K562 (cell line): Measurements from ENCODE around the gene OSCP1. TPM values are rescaled to one million over a fixed set of nuclear protein-coding genes. Genes with fewer than 3 reads are reported as not detected.

Source experiments
- ATAC-seq: fragments of 200-7000 bp; cut with Tn5 transposase; 3 replicates; pipeline ENCODE4 v1.9.1; 2020; ENCODE audit warnings: moderate library complexity
- BruUV-seq: library from RNA; stranded (reverse); fragments of 400-500 nt; replicated peaks from 2 replicates; lab custom pipeline; 2021; lab: Mats Ljungman, UMichigan
- CTCF ChIA-PET: fragments of 300-600 bp; formaldehyde crosslinking; extraction: SDS; loops from one replicate; lab custom pipeline; 2021; ENCODE audit warnings: low intra/inter-chr PET ratio; lab: Yijun Ruan, JAX
- POLR2A ChIA-PET: fragments of 300-600, 350-650 bp; sonication (Branson Sonifier 250); formaldehyde crosslinking; extraction: SDS; loops from one replicate; lab custom pipeline; 2021; ENCODE audit warnings: antibody characterized with exemption, inconsistent platforms; lab: Yijun Ruan, JAX
- DNase-seq, 4 experiments: peaks; one replicate each; pipeline versions ENCODE4 v3.0.0 to v3.0.0-alpha.2; 2011 to 2018; ENCODE audit warnings: low spot score in 3 of 4, mixed read lengths in 3 of 4; ENCODE audit errors: extremely low read depth in 1 of 4
- FAIRE-seq: peaks from 2 replicates; lab custom pipeline; 2011; peaks lifted over from hg19 to GRCh38; lab: Jason Lieb, UNC
- H2AFZ ChIP-seq: 2 replicates; pipeline ENCODE4 v1.6.0; 2011; ENCODE audit warnings: low read depth, low read length, control low read depth, inconsistent platforms
- H3K27ac ChIP-seq: fragments of 200-600 bp; 3 replicates; pipeline ENCODE4 v1.8.0; 2011; ENCODE audit warnings: low read depth, mild to moderate bottlenecking, control low read depth, inconsistent platforms, low read length, moderate library complexity, mixed read lengths; ENCODE audit errors: extremely low read depth
- H3K27me3 ChIP-seq, 2 experiments: fragments of 300-600 bp in 1 of 2; 2 replicates in 1 of 2; 3 replicates in 1 of 2; pipeline versions ENCODE4 v1.6.0 to v1.8.0; 2011; ENCODE audit warnings: inconsistent platforms in 2 of 2, low read length in 2 of 2, mild to moderate bottlenecking in 1 of 2, mixed read lengths in 1 of 2, moderate library complexity in 1 of 2; ENCODE audit not compliant: control insufficient read depth in 2 of 2, insufficient read depth in 2 of 2
- H3K36me3 ChIP-seq: fragments of 300-600 bp; 3 replicates; pipeline ENCODE4 v1.8.0; 2011; ENCODE audit warnings: mild to moderate bottlenecking, low read length, inconsistent platforms; ENCODE audit not compliant: control insufficient read depth, insufficient read depth
- H3K4me1 ChIP-seq, 2 experiments: fragments of 200-600 bp in 1 of 2; replicated peaks in 1 of 2; 2 replicates in 1 of 2; 3 replicates in 1 of 2; pipeline versions ENCODE4 v1.5.1 to v1.8.0; 2011; ENCODE audit warnings: inconsistent platforms in 2 of 2, low read length in 2 of 2, mild to moderate bottlenecking in 1 of 2, mixed read lengths in 1 of 2, moderate library complexity in 1 of 2; ENCODE audit not compliant: control insufficient read depth in 2 of 2, insufficient read depth in 2 of 2
- H3K4me2 ChIP-seq: 2 replicates; pipeline ENCODE4 v1.6.1; 2011; ENCODE audit warnings: low read length, control low read depth, inconsistent platforms, mixed read lengths; ENCODE audit not compliant: insufficient read depth
- H3K4me3 ChIP-seq: fragments of 200-600 bp; sonication (generic), shearing (Covaris generic); 2 replicates; pipeline ENCODE4 v1.5.1; 2016; ENCODE audit warnings: control low read depth, inconsistent platforms
- H3K79me2 ChIP-seq: fragments of 200-600 bp; 3 replicates; pipeline ENCODE4 v1.8.0; 2011; ENCODE audit warnings: low read length, inconsistent platforms; ENCODE audit not compliant: control insufficient read depth, insufficient read depth
- H3K9ac ChIP-seq, 2 experiments: 2 replicates each; pipeline versions ENCODE4 v1.6.0 to v1.6.1; 2011; ENCODE audit warnings: low read depth in 2 of 2, low read length in 2 of 2, control low read depth in 1 of 2, inconsistent platforms in 1 of 2, mild to moderate bottlenecking in 1 of 2, mixed read lengths in 1 of 2; ENCODE audit not compliant: insufficient read depth in 1 of 2
- H3K9me1 ChIP-seq: one replicate; pipeline ENCODE4 v1.6.0; 2011; ENCODE audit warnings: inconsistent platforms, mild to moderate bottlenecking, low read length, moderate library complexity; ENCODE audit not compliant: control insufficient read depth, insufficient read depth
- H3K9me3 ChIP-seq: replicated peaks from 2 replicates; pipeline ENCODE4 v1.5.1; 2011; ENCODE audit warnings: low read depth, low read length, inconsistent platforms; ENCODE audit not compliant: control insufficient read depth, insufficient read depth
- H4K20me1 ChIP-seq: replicated peaks from 2 replicates; pipeline ENCODE4 v1.6.1; 2011; ENCODE audit warnings: low read length, inconsistent platforms, mixed read lengths; ENCODE audit not compliant: control insufficient read depth, insufficient read depth
- FOSL1 ChIP-seq: fragments of 200-800 bp; sonication (Bioruptor generic); conservative IDR thresholded peaks from 2 replicates; pipeline ENCODE4 v1.6.1; 2016; ENCODE audit warnings: missing genetic modification characterization, missing compliant biosample characterization
- TBL1XR1 ChIP-seq, 2 experiments: IDR thresholded peaks; 2 replicates each; pipeline ENCODE4 v1.6.1; 2012; ENCODE audit warnings: improper control_type of control experiment in 2 of 2, low read length in 2 of 2, mild to moderate bottlenecking in 1 of 2
- TRIM24 ChIP-seq, 2 experiments: fragments of 450-650 bp; IDR thresholded peaks; 2 replicates each; pipeline ENCODE4 v1.6.1; 2016
- WGBS: fragments of 100-300 bp; shearing (Covaris generic); methylation state at CpG from one replicate; pipeline ENCODE4 v1.1.6; 2016; ENCODE audit warnings: low coverage, mixed read lengths; ENCODE audit not compliant: insufficient coverage; ENCODE audit errors: missing lambda C conversion rate; 5-methylcytosine and 5-hydroxymethylcytosine counted together
- in situ Hi-C: fragments of 300-500 bp; cut with MboI; formaldehyde crosslinking; loops from 4 replicates; pipeline ENCODE4 v1.15.0; 2018; ENCODE audit warnings: inconsistent platforms, mixed read lengths
- intact Hi-C: fragments of 100-400 bp; cut with micrococcal nuclease; formaldehyde crosslinking; loops from 2 replicates; pipeline ENCODE4 v1.14.2; 2022
- polyA plus RNA-seq, 8 experiments: library from polyadenylated mRNA; depleted of rRNA in 4 of 8; stranded (reverse) in 5 of 8; unstranded in 3 of 8; fragments of >200 nt; fragmentation: Nextera tagmentation in 2 of 8; fragmentation: Illumina TruSeq in 1 of 8; extraction: Ambion mirVana in 2 of 8; extraction: Trizol in 1 of 8; gene quantifications; 2 replicates each; pipeline versions ENCODE4 v1.2.1 to v1.2.3, GENCODE V29; 2011 to 2014; ENCODE audit warnings: inconsistent platforms in 1 of 8, missing spikeins in 1 of 8
- total RNA-seq, 7 experiments: library from RNA; depleted of rRNA in 6 of 7; stranded (reverse); fragments of >200 nt in 6 of 7; fragmentation: Illumina TruSeq in 2 of 7; extraction: Trizol in 2 of 7; gene quantifications; 2 replicates each; pipeline versions ENCODE4 v1.2.1 to v1.2.3, GENCODE V29; 2011 to 2021; ENCODE audit warnings: low replicate concordance in 1 of 7
- TF ChIP-seq, protein P1 (sequence below): IDR thresholded peaks from 3 replicates; pipeline ENCODE4 v1.6.1; 2011; ENCODE audit warnings: borderline replicate concordance, mild to moderate bottlenecking, moderate library complexity; ENCODE audit not compliant: insufficient read length; ENCODE audit errors: extremely low read depth
- TF ChIP-seq, protein P2 (sequence below): sonication (generic); formaldehyde crosslinking; IDR thresholded peaks from 2 replicates; pipeline ENCODE4 v1.8.0; 2023; ENCODE audit warnings: mild to moderate bottlenecking, missing genetic modification reagents
- TF ChIP-seq, protein P3 (sequence below), 2 experiments: fragments of 450-650 bp in 1 of 2; sonication (generic) in 1 of 2; formaldehyde crosslinking in 1 of 2; IDR thresholded peaks in 1 of 2; conservative IDR thresholded peaks in 1 of 2; 2 replicates each; pipeline versions ENCODE4 v1.6.1 to v1.8.1; 2016 to 2023; ENCODE audit warnings: mild to moderate bottlenecking in 2 of 2, moderate library complexity in 2 of 2, inconsistent platforms in 1 of 2, missing genetic modification reagents in 1 of 2

Gene OSCP1
- total and polyA plus RNA-seq, 9 of the 15 experiments (the other 6 are each of a cell fraction or from before 2014, with no cell fraction given) = 0.15 to 0.40 (median 0.33) TPM; not detected in 5

DNA sequence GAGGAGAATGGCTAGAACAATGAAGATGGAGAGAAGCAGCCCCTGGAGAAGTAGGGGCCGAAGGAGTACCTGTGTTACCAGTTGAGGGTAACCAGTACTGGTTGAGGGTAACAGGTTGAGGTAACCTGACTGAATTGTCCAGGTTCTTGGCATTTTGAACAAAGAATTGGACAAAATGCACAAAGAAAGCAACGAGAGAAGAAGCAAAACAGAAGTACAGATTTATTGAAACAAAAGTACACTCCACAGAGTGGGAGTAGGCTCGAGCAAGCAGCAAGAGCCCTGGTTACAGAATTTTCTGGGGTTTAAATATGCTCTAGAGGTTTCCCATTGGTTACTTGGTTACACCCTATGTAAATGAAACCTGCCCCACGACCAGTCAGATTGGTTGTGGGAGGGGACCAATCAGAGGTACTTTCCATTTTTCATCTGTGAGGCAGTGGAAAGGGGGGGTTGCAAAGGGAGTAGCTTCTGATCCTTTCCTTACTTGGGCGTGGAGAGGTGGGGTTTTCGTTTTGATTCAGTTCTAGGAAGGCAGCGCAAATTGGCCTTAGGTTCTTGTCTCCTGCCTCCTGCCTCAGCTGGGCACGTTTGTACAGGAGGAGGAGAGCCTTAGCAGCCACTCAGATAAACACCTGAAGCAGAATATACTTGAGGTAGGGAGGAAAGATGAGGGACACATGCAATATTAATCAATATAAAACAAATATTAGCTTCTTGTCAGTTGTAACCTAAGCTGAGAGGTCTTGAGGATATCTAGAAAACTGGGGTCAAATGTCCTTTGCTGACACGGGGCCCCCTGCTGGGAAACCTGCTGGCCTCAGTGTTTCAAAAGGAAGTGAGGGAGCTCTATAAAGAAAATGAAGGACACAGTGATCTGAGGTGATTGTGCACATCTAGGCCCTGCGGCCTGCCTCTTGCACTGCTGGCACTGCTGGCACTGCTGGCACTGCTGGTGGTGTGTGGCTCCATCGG lies 38.3 kb downstream of the OSCP1 start (continued):
- no peak for TF ChIP-seq TBL1XR1 (IDR thresholded peaks at IDR 0.05; ENCODE audit: low read length in 2 of 2)
- TF ChIP-seq, protein P1, sequence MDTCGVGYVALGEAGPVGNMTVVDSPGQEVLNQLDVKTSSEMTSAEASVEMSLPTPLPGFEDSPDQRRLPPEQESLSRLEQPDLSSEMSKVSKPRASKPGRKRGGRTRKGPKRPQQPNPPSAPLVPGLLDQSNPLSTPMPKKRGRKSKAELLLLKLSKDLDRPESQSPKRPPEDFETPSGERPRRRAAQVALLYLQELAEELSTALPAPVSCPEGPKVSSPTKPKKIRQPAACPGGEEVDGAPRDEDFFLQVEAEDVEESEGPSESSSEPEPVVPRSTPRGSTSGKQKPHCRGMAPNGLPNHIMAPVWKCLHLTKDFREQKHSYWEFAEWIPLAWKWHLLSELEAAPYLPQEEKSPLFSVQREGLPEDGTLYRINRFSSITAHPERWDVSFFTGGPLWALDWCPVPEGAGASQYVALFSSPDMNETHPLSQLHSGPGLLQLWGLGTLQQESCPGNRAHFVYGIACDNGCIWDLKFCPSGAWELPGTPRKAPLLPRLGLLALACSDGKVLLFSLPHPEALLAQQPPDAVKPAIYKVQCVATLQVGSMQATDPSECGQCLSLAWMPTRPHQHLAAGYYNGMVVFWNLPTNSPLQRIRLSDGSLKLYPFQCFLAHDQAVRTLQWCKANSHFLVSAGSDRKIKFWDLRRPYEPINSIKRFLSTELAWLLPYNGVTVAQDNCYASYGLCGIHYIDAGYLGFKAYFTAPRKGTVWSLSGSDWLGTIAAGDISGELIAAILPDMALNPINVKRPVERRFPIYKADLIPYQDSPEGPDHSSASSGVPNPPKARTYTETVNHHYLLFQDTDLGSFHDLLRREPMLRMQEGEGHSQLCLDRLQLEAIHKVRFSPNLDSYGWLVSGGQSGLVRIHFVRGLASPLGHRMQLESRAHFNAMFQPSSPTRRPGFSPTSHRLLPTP = no peak
- TF ChIP-seq TRIM24 (IDR thresholded peaks at IDR 0.05) = no peak

DNA sequence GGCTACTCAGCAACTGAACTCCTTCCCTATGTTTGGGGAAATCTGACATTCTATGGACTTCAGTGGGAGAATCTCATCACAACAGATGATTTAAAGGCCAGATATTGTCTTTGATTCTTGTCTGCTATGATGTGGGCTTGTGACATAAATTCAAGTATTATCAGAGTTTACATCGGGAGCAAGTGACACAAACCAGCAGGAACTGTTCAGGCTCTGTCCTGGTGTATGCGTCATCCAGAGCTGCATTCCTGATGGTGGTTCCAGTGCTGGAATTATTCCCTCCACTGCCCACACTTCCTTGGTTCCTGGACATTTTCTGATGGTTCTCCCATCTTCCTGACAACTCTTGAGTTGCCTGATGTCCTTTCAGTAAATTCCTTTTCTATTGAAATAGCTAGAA lies 41.8 kb downstream of the OSCP1 start:
- Histone ChIP-seq H3K27ac (no peak overlapping the region), H3K4me3 (no peak overlapping the region), H3K9me3 (0 out of 2 replicates have a peak, but pooled peaks cover 4% of the 10 kb centered on the region), H4K20me1 (no peaks in the 10 kb centered on the region), H3K4me2 (no peak overlapping the region), H3K4me1 (peaks cover 7 to 8% of the 10 kb centered on the region in 2 experiments; a peak in 3 of 5 replicates), H3K36me3 (peaks cover 7% of the 10 kb centered on the region; the same call in 1 of the 3 replicates), H3K9me1 (no peaks in the 10 kb centered on the region), H2AFZ (0 out of 2 replicates have a peak overlapping the region, but pooled peaks have one; percentile 15), H3K27me3 (no peaks in the 10 kb centered on the region), H3K9ac (no peak overlapping the region), H3K79me2 (no peaks in the 10 kb centered on the region)
- intact Hi-C loops = no loop called here
- POLR2A ChIA-PET = interaction anchor here (0.7 to 2.5 kb wide), 3 partner anchors 10 to 273 kb away, joined by 3 to 23 read pairs (median 10); partner anchors contain the start of gene LSM10
- FAIRE-seq (no peak), DNase-seq (no peak), ATAC-seq (no peak)
- in situ Hi-C loops = no loop called here
- CTCF ChIA-PET = interaction anchor here (0.7 kb wide), 1 partner anchor 13 kb away, joined by 3 read pairs; no protein-coding TSS in a partner anchor
- WGBS = 40% methylated on average over 2 of the region's 2 CpGs
- TF ChIP-seq, protein P2, sequence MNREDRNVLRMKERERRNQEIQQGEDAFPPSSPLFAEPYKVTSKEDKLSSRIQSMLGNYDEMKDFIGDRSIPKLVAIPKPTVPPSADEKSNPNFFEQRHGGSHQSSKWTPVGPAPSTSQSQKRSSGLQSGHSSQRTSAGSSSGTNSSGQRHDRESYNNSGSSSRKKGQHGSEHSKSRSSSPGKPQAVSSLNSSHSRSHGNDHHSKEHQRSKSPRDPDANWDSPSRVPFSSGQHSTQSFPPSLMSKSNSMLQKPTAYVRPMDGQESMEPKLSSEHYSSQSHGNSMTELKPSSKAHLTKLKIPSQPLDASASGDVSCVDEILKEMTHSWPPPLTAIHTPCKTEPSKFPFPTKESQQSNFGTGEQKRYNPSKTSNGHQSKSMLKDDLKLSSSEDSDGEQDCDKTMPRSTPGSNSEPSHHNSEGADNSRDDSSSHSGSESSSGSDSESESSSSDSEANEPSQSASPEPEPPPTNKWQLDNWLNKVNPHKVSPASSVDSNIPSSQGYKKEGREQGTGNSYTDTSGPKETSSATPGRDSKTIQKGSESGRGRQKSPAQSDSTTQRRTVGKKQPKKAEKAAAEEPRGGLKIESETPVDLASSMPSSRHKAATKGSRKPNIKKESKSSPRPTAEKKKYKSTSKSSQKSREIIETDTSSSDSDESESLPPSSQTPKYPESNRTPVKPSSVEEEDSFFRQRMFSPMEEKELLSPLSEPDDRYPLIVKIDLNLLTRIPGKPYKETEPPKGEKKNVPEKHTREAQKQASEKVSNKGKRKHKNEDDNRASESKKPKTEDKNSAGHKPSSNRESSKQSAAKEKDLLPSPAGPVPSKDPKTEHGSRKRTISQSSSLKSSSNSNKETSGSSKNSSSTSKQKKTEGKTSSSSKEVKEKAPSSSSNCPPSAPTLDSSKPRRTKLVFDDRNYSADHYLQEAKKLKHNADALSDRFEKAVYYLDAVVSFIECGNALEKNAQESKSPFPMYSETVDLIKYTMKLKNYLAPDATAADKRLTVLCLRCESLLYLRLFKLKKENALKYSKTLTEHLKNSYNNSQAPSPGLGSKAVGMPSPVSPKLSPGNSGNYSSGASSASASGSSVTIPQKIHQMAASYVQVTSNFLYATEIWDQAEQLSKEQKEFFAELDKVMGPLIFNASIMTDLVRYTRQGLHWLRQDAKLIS (CRISPR knock-in tag) = no peak
- peak; percentile 50 for TF ChIP-seq FOSL1 (tag)
- TF ChIP-seq, protein P3, sequence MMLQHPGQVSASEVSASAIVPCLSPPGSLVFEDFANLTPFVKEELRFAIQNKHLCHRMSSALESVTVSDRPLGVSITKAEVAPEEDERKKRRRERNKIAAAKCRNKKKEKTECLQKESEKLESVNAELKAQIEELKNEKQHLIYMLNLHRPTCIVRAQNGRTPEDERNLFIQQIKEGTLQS (IDR thresholded peaks at IDR 0.05) = 0 out of 2 replicates have a peak, but pooled peaks have one; percentile 26
- TF ChIP-seq, protein P3 (CRISPR knock-in tag; conservative IDR thresholded peaks at IDR 0.05) = no peak
- no TSS peak for BruUV-seq
